ENCODE measurements around the gene ATP9A. TPM values are rescaled to one million over a fixed set of nuclear protein-coding genes. Genes with fewer than 3 reads are reported as not detected.

The ATP9A gene
- total and polyA plus RNA-seq, 10 of the 15 experiments (the other 5 are each of a cell fraction or from before 2014, with no cell fraction given), result 0.03 to 0.81 (median 0.14) TPM

DNA sequence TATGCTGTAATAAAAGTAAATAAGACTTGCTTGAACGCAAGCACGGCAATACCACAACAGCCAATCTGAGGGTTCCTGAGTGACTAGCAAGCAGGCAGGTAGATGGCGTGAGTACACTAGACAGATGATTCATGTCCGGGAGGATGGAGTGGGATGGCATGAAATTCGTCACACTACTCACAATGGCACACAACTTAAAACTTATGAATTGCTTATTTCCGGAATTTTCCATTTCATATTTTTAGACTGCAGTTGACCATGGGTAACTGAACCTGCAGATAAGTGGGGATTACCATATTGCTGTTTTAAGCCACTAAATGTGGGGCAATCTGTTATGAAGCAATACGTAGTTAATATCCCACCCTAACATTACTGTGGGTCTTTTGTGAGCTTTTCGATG lies 132.1 kb downstream of the ATP9A start:
- Histone ChIP-seq H3K9ac (ENCODE audit: control insufficient read depth, insufficient read depth, low read length) (no peak overlapping the region), H3K27ac (ENCODE audit: control insufficient read depth, insufficient read depth) (no peak overlapping the region), H3K27me3 (replicated peaks in 1 of 2; ENCODE audit: control insufficient read depth in 2 of 2, insufficient read depth in 2 of 2, low read length in 1 of 2) (no peaks in the 10 kb centered on the region), H3K79me2 (ENCODE audit: control insufficient read depth, insufficient read depth, low read length) (no peaks in the 10 kb centered on the region), H4K20me1 (ENCODE audit: control insufficient read depth, insufficient read depth) (no peaks in the 10 kb centered on the region), H3K4me1 (ENCODE audit: control insufficient read depth, insufficient read depth, low read length) (peaks cover 6% of the 10 kb centered on the region), H2AFZ (ENCODE audit: control insufficient read depth, low read depth, low read length) (no peak overlapping the region), H3K36me3 (ENCODE audit: control insufficient read depth in 2 of 2, insufficient read depth in 2 of 2, low read length in 1 of 2) (no peaks in the 10 kb centered on the region), H3K4me2 (ENCODE audit: control insufficient read depth, insufficient read depth) (no peak overlapping the region), H3K4me3 (no peak overlapping the region), H3K9me3 (replicated peaks; ENCODE audit: control insufficient read depth, insufficient read depth, low read length) (no peaks in the 10 kb centered on the region)
- ChIA-PET CTCF (no interaction called here), RAD21 (ENCODE audit: unreplicated experiment) (no interaction called here), POLR2A (no interaction called here), SMC1A (ENCODE audit: uncharacterized antibody, unreplicated experiment) (no interaction called here)
- DNase-seq (ENCODE audit: low read depth, low spot score) (no peak), FAIRE-seq (no peak), ATAC-seq (peak; percentile 12; the same call in 1 of the 3 replicates)
- in situ Hi-C loops (cut with MboI), result no loop called here
- no TSS peak for BruUV-seq (replicated peaks)
- 44% methylated on average over 8 of the region's 8 CpGs for WGBS (ENCODE audit: insufficient coverage, insufficient replicate concordance, low lambda C conversion rate, missing lambda C conversion rate)
- TF ChIP-seq, protein P1, sequence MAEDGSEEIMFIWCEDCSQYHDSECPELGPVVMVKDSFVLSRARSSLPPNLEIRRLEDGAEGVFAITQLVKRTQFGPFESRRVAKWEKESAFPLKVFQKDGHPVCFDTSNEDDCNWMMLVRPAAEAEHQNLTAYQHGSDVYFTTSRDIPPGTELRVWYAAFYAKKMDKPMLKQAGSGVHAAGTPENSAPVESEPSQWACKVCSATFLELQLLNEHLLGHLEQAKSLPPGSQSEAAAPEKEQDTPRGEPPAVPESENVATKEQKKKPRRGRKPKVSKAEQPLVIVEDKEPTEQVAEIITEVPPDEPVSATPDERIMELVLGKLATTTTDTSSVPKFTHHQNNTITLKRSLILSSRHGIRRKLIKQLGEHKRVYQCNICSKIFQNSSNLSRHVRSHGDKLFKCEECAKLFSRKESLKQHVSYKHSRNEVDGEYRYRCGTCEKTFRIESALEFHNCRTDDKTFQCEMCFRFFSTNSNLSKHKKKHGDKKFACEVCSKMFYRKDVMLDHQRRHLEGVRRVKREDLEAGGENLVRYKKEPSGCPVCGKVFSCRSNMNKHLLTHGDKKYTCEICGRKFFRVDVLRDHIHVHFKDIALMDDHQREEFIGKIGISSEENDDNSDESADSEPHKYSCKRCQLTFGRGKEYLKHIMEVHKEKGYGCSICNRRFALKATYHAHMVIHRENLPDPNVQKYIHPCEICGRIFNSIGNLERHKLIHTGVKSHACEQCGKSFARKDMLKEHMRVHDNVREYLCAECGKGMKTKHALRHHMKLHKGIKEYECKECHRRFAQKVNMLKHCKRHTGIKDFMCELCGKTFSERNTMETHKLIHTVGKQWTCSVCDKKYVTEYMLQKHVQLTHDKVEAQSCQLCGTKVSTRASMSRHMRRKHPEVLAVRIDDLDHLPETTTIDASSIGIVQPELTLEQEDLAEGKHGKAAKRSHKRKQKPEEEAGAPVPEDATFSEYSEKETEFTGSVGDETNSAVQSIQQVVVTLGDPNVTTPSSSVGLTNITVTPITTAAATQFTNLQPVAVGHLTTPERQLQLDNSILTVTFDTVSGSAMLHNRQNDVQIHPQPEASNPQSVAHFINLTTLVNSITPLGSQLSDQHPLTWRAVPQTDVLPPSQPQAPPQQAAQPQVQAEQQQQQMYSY (CRISPR knock-in tag; IDR thresholded peaks at IDR 0.05), result no peak
- TF ChIP-seq TCF3 (IDR thresholded peaks at IDR 0.05; ENCODE audit: borderline replicate concordance, insufficient read depth, low read depth, low read length), result 0 out of 2 replicates have a peak, but pooled peaks have one; percentile 14
- no peak for TF ChIP-seq EP300 (IDR thresholded peaks at IDR 0.05; ENCODE audit: borderline replicate concordance in 1 of 2, control insufficient read depth in 1 of 2, low read depth in 2 of 2, low read length in 2 of 2)
- intact Hi-C loops (cut with micrococcal nuclease; ENCODE audit: unreplicated experiment), result loop anchor here (10.0 kb wide), 1 partner anchor 129 kb away; the partner anchor contains the start of gene ATP9A

Measured in GM12878 (cell line).